NT2/D1 (cell line): ENCODE data around the gene MAPK12.

Source experiments
- DNase-seq: peaks from one replicate; pipeline ENCODE4 v3.0.0-alpha.2; 2011; ENCODE audit warnings: low read depth, low spot score
- H3K27me3 ChIP-seq: 2 replicates; pipeline ENCODE4 v1.6.0; 2011; ENCODE audit warnings: mild to moderate bottlenecking; ENCODE audit not compliant: insufficient read length, insufficient read depth
- H3K36me3 ChIP-seq: 2 replicates; pipeline ENCODE4 v1.6.1; 2011; ENCODE audit warnings: mild to moderate bottlenecking, low read length, mixed read lengths; ENCODE audit not compliant: insufficient read depth, insufficient read length
- H3K4me1 ChIP-seq: 2 replicates; pipeline ENCODE4 v1.5.1; 2011; ENCODE audit not compliant: insufficient read depth, insufficient read length
- H3K4me3 ChIP-seq: 2 replicates; pipeline ENCODE4 v1.5.1; 2011; ENCODE audit warnings: low read depth; ENCODE audit not compliant: insufficient read length
- H3K9ac ChIP-seq: 2 replicates; pipeline ENCODE4 v1.6.0; 2011; ENCODE audit warnings: low read depth; ENCODE audit not compliant: insufficient read length
- H3K9me3 ChIP-seq: 2 replicates; pipeline ENCODE4 v1.5.1; 2011; ENCODE audit warnings: mild to moderate bottlenecking, low read length; ENCODE audit not compliant: insufficient read depth
- SUZ12 ChIP-seq: IDR thresholded peaks from 2 replicates; pipeline ENCODE4 v1.6.1; 2011; ENCODE audit not compliant: insufficient read length, insufficient read depth; ENCODE audit errors: extremely low read depth
- YY1 ChIP-seq: IDR thresholded peaks from 2 replicates; pipeline ENCODE4 v1.6.1; 2011; ENCODE audit not compliant: insufficient read length, insufficient read depth
- ZNF274 ChIP-seq: IDR thresholded peaks from 2 replicates; pipeline ENCODE4 v1.6.1; 2011; ENCODE audit warnings: mild to moderate bottlenecking, low read depth, low read length

Gene MAPK12

DNA sequence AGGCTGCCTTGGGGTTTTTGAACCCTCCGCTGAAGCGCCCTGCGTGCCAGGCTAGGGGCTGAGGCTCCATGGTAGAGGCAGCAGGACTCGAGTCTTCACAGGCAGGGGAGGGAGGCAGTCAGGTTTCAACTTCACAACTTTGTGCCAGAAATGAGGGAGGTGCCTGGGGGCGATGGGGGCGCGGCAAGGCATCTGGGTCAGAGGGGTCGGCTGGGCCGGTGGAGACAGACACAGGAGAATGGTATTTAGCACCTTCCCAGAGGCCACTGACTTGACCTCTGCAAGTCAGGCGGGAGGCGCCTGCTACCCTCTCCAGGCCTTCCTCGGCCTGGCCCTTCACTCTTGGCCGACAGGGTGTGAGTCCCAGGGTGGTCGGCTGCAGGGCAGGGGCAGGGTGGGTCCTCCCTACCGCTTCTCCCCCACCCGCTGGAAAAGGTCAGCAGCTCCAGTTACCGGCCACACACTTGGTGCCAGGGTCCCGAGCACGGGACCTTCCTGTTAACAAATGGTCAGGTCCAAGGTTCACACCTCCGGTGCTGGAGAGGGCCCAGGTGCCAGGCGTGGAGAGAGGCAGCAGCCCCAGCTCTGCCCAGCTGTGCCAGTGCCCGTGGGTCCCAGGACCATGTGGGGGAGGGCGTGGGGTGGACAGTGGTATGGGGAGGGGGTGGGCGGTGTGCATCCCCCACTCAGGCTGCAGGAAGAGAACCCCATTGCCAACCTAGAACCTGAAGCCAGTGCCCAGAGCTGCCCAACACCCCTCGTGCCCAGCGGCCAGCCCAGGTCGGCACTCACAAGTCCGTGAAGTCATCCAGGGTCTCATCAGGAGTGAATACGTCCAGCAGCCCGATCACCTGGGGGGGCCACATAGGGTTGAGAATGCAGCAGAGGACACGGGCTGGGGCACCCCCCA lies 3.8 kb downstream of the MAPK12 start:
- TF ChIP-seq ZNF274 = no peak
- no peak for TF ChIP-seq YY1
- no peak for TF ChIP-seq SUZ12
- no peak for DNase-seq
- Histone ChIP-seq H3K36me3 (peaks cover 15% of the 10 kb centered on the region), H3K27me3 (no peaks in the 10 kb centered on the region), H3K4me3 (no peak overlapping the region), H3K9me3 (no peaks in the 10 kb centered on the region), H3K9ac (no peak overlapping the region), H3K4me1 (peaks cover 13% of the 10 kb centered on the region)

DNA sequence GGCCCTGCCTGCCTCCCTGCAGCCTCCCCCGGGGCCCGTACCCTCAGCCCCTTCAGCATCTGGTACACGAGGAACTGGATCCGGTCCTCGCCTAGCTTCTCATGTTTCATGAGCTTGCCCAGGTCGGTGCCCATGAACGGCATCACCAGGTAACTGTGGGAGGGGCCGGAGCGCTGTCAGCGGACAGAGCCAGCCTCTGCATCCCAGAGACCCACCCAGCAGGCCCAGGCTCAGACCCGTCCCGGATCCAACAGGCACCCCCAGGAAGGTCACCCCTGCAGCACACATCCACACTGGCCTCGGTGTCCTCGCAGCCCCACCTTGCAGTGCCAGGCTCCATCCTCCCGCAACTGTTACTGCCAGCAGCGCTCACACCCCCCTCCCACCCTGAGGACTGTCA lies 4.4 kb downstream of the MAPK12 start:
- peaks cover 11% of the 10 kb centered on the region for H3K4me1 ChIP-seq

DNA sequence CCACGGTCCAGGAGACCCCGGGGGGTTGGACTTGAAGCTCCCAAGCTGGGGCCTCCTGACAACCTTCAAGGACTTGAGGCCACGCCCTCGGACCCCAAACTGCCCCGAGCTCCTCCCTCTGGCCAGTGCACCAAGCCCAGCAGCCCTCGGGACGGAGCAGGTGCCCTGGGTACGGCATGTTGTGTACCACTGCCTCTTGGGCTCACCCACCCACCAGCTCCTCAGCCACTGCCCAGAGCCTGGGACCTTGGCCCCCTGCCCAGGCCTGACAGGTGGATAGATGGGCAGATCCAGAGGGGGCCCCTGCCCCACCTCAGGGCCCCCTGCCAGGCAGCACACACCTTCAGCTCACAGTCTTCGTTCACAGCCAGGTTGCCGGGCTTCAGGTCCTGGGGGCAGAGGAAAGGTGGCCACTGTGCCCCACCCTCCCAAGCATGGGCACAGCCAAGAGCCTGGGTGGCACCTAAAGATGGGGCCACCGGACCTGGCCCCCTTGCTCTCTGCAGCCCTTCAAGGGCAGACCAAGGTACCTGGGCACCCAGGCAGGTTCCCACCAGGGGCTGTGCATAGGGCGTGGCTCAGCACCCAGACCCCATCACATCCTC lies 5.1 kb downstream of the MAPK12 start:
- peaks cover 14% of the 10 kb centered on the region for H3K4me1 ChIP-seq
- H3K9ac ChIP-seq = no peak overlapping the region
- no peak overlapping the region for H3K4me3 ChIP-seq
- DNase-seq = no peak
- TF ChIP-seq SUZ12 (no peak), ZNF274 (no peak), YY1 (no peak)
- peaks cover 15% of the 10 kb centered on the region for H3K36me3 ChIP-seq
- no peaks in the 10 kb centered on the region for H3K9me3 ChIP-seq
- H3K27me3 ChIP-seq = no peaks in the 10 kb centered on the region

More for the DNA sequence above, 4.4 kb downstream of the MAPK12 start:
- no peak overlapping the region for H3K4me3 ChIP-seq
- no peak for DNase-seq
- TF ChIP-seq YY1 = no peak
- no peak for TF ChIP-seq ZNF274
- no peak for TF ChIP-seq SUZ12
- no peak overlapping the region for H3K9ac ChIP-seq
- peaks cover 15% of the 10 kb centered on the region for H3K36me3 ChIP-seq
- H3K9me3 ChIP-seq = no peaks in the 10 kb centered on the region
- no peaks in the 10 kb centered on the region for H3K27me3 ChIP-seq

DNA sequence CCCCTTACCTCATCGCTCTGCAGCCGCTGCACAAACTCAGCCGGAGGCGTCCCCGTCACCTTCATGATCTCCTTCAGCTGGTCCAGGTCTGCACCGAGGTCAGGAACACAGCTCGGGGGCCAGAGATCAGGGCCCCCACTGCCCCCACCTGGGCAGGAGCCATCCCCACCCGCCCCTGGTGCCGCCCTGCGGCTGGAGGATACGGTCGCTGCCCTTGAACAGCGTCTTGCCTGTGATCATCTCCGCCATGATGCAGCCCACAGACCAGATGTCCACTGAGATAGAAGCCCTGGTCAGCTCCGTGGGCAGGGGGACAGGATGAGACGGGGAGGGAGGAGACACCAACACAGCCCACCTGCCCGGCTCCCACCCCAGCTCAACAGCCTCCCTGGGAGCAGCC lies 5.9 kb downstream of the MAPK12 start:
- Histone ChIP-seq H3K4me1 (peaks cover 16% of the 10 kb centered on the region), H3K4me3 (no peak overlapping the region), H3K27me3 (no peaks in the 10 kb centered on the region), H3K9ac (no peak overlapping the region), H3K9me3 (no peaks in the 10 kb centered on the region), H3K36me3 (peaks cover 15% of the 10 kb centered on the region)
- no peak for DNase-seq
- no peak for TF ChIP-seq YY1
- TF ChIP-seq SUZ12 = no peak
- no peak for TF ChIP-seq ZNF274

DNA sequence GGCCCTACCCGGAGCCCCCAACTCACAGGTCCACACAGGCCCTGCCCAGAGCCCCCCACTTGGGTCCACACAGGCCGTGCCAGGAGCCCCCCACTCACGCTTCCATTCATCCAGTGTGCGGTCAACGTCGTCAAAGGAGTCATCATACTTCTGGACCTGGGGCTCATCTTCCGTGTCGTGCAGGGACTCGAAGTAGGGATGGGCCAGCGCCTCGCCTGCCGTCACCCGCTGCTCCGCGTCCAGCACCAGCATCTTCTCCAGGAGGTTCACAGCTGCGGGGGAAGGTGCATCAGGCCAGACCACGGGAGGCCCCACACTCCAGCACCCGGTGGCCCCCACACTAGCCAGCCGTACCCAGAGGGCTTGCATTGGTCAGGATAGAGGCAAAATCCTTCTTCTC lies 6.4 kb downstream of the MAPK12 start:
- TF ChIP-seq ZNF274 (no peak), SUZ12 (no peak), YY1 (no peak)
- Histone ChIP-seq H3K9ac (no peak overlapping the region), H3K36me3 (peaks cover 15% of the 10 kb centered on the region), H3K9me3 (no peaks in the 10 kb centered on the region), H3K27me3 (no peaks in the 10 kb centered on the region), H3K4me3 (no peak overlapping the region), H3K4me1 (peaks cover 19% of the 10 kb centered on the region)
- no peak for DNase-seq

DNA sequence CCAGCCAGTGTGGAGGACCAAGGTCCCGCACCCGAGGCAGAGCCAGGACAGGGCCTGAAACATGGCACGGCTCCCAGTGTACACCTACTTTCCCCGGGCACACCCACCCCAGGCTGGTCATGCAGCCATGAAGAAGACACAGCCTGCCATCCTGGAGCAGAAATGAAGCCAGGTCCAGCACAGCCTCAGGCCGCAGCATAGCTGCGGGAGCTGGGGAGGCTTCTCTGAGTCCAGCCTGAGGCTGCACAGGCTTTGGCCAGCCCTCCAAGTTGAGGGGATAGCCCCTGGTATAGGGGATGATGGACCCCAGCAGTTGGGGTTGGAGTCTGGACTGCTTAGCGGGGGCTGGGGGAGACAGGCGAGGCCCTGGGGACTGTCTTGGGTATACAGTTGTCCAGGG lies 7.5 kb downstream of the MAPK12 start:
- Histone ChIP-seq H3K36me3 (peaks cover 15% of the 10 kb centered on the region), H3K27me3 (no peaks in the 10 kb centered on the region), H3K4me1 (peaks cover 22% of the 10 kb centered on the region), H3K9me3 (no peaks in the 10 kb centered on the region), H3K4me3 (no peak overlapping the region), H3K9ac (no peak overlapping the region)
- DNase-seq = no peak
- TF ChIP-seq SUZ12 (no peak), ZNF274 (no peak), YY1 (no peak)

DNA sequence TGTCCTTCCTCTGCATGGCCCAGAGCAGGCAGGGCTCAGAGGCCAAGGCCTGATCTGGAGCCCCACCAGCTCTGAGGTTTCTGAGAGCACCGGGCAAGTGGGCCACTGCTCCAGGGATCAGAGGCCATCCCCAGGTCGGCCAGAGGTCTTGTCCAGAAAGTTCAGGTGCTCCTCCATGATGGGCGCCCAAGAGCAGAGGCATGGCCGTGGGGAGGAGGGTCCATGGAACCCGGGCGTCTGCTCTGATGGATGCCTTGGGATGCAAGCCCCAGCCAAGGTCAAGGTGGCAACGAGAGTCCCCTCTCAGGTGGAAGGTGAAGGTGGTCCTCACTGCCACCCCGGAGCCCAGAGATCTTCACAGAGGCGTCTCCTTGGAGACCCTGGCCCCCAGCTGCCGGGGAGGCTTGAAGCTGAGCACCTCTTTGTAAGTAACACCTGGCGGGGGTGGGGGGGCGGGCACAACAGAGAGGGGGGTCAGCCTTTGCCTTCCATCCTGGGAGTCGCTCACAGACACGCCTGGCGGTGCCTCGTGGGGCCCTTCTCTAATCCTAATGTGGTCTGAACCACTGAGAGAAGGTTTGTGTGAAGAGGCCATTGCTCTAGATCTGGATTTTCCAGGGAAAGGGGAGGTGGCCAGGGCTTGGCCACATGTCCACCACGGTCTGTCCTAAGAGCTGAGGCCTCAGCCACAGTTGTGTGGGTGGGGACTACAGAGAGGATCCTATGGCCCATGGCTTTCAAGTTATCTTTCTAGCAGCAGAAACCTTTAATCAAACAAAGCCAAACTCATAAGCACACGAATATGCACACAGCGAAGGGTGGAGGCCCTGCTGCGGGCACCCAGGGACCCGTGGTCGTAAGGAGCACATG lies 8.2 kb downstream of the MAPK12 start:
- Histone ChIP-seq H3K9ac (no peak overlapping the region), H3K36me3 (peaks cover 15% of the 10 kb centered on the region), H3K9me3 (no peaks in the 10 kb centered on the region), H3K4me1 (peaks cover 19% of the 10 kb centered on the region), H3K4me3 (no peak overlapping the region), H3K27me3 (no peaks in the 10 kb centered on the region)
- no peak for TF ChIP-seq SUZ12
- no peak for TF ChIP-seq ZNF274
- TF ChIP-seq YY1 = no peak
- DNase-seq = no peak
